T-helper 2 cell treated with Interferon-gamma antibody and Interleukin-4, amounts not matched to agents 5 μg/mL and 100 μg/mL, for 36 hours (primary cell): ENCODE results near the gene GAS6.

Experiments used
- DNase-seq: peaks from one replicate; pipeline ENCODE4 v3.0.0; 2021; ENCODE audit warnings: low spot score
- H3K27ac Mint-ChIP-seq: one replicate; pipeline ENCODE4 v1.8.0; 2021; ENCODE audit warnings: mild to moderate bottlenecking, mixed read lengths
- H3K27me3 Mint-ChIP-seq: one replicate; pipeline ENCODE4 v1.8.0; 2021; ENCODE audit warnings: low read depth, mixed read lengths
- H3K36me3 Mint-ChIP-seq: one replicate; pipeline ENCODE4 v1.8.0; 2021; ENCODE audit warnings: low read depth, mixed read lengths
- H3K4me1 Mint-ChIP-seq: one replicate; pipeline ENCODE4 v1.8.0; 2021; ENCODE audit warnings: low read depth, mixed read lengths
- H3K4me3 Mint-ChIP-seq: one replicate; pipeline ENCODE4 v1.8.0; 2022; ENCODE audit warnings: mild to moderate bottlenecking, moderate library complexity, mixed read lengths
- H3K9me3 Mint-ChIP-seq: one replicate; pipeline ENCODE4 v1.8.0; 2021; ENCODE audit warnings: mixed read lengths

GAS6 gene

GRCh38 chr13:113855012-113855921 lies 8.6 kb downstream of the GAS6 start:
- Mint-ChIP-seq H3K27ac (no peak overlapping the region), H3K9me3 (peaks cover 15% of the 10 kb centered on the region), H3K4me3 (no peak overlapping the region), H3K4me1 (peaks cover 4% of the 10 kb centered on the region), H3K27me3 (peaks cover 6% of the 10 kb centered on the region), H3K36me3 (no peaks in the 10 kb centered on the region)
- no peak for DNase-seq

DNA sequence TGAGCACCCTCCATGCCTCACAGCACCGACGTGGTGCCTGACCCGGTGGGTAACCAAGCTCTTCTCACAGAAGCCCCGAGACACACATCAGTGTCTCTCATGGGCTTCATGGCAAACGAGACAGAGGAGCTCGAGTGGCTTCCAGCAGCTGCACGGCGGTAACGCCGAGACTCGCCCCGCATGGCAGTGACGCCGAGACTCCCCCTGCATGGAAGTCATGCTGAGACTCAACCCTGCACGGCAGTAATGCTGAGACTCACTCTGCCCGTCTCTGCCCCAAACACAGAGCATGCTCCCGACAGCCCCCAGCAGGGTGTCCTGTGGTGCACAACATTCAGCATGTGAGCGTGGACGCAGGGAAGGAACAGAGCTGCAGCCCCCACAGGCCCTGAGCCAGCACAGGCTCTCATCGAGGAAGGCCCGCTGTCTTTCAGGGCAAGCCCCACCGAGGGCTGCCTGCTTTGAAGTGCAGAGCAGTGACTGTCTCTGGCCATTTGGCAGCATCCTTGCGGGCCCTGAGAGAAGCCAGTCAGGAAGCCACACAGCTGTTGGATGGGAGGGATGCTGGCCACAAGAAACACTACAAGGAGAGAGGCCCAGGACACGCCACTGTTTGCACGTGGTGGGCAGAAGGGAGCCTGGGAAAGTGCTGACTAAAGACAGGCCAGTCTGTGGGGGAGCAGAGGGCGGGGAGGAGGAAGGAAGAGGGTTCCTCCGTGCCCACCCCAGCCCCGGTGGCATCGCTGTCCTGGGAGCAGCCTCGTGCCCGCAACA lies 9.5 kb downstream of the GAS6 start:
- peaks cover 6% of the 10 kb centered on the region for H3K27me3 Mint-ChIP-seq
- H3K27ac Mint-ChIP-seq: no peak overlapping the region
- H3K4me3 Mint-ChIP-seq: no peak overlapping the region
- H3K9me3 Mint-ChIP-seq: peaks cover 13% of the 10 kb centered on the region
- peaks cover 4% of the 10 kb centered on the region for H3K4me1 Mint-ChIP-seq
- DNase-seq: no peak
- no peaks in the 10 kb centered on the region for H3K36me3 Mint-ChIP-seq

GRCh38 chr13:113853518-113854237 lies 10.2 kb downstream of the GAS6 start:
- DNase-seq: no peak

GRCh38 chr13:113852536-113853517 lies 11.0 kb downstream of the GAS6 start:
- H3K27me3 Mint-ChIP-seq: peaks cover 6% of the 10 kb centered on the region
- H3K4me3 Mint-ChIP-seq: no peak overlapping the region
- peaks cover 4% of the 10 kb centered on the region for H3K4me1 Mint-ChIP-seq
- H3K36me3 Mint-ChIP-seq: no peaks in the 10 kb centered on the region
- no peak overlapping the region for H3K27ac Mint-ChIP-seq
- no peaks in the 10 kb centered on the region for H3K9me3 Mint-ChIP-seq
- DNase-seq: no peak

More at GRCh38 chr13:113853518-113854237, 10.2 kb downstream of the GAS6 start:
- H3K27ac Mint-ChIP-seq: no peak overlapping the region
- no peaks in the 10 kb centered on the region for H3K36me3 Mint-ChIP-seq
- H3K4me1 Mint-ChIP-seq: peaks cover 4% of the 10 kb centered on the region
- H3K9me3 Mint-ChIP-seq: peaks cover 6% of the 10 kb centered on the region
- H3K4me3 Mint-ChIP-seq: no peak overlapping the region
- peaks cover 6% of the 10 kb centered on the region for H3K27me3 Mint-ChIP-seq

GRCh38 chr13:113851826-113852535 lies 11.9 kb downstream of the GAS6 start:
- peaks cover 4% of the 10 kb centered on the region for H3K4me1 Mint-ChIP-seq
- no peak overlapping the region for H3K4me3 Mint-ChIP-seq
- no peak overlapping the region for H3K27ac Mint-ChIP-seq
- no peaks in the 10 kb centered on the region for H3K9me3 Mint-ChIP-seq
- no peaks in the 10 kb centered on the region for H3K36me3 Mint-ChIP-seq
- H3K27me3 Mint-ChIP-seq: peaks cover 8% of the 10 kb centered on the region
- DNase-seq: no peak

DNA sequence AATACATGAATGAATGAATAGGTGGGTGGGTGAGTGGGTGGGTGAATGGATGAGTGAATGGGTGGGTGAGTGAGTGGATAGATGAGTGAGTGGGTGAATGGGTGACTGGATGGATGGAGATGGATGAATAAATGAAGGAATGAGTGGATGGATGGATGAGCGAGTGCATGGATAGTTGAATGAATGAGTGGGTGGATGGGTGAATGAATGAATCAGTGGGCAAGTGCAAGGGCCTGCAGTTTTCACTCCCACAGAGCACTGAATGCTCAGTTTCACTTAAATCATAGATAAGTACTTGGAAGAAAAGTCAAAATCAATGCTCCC lies 12.4 kb downstream of the GAS6 start:
- peaks cover 8% of the 10 kb centered on the region for H3K27me3 Mint-ChIP-seq
- H3K4me3 Mint-ChIP-seq: no peak overlapping the region

GRCh38 chr13:113850722-113851479 lies 13.0 kb downstream of the GAS6 start:
- Mint-ChIP-seq H3K4me3 (no peak overlapping the region), H3K27ac (no peak overlapping the region), H3K4me1 (peaks cover 12% of the 10 kb centered on the region), H3K9me3 (no peaks in the 10 kb centered on the region), H3K36me3 (no peaks in the 10 kb centered on the region), H3K27me3 (peaks cover 8% of the 10 kb centered on the region)
- DNase-seq: no peak

More for the DNA sequence above, 12.4 kb downstream of the GAS6 start:
- no peak overlapping the region for H3K27ac Mint-ChIP-seq
- H3K4me1 Mint-ChIP-seq: peaks cover 8% of the 10 kb centered on the region
- no peaks in the 10 kb centered on the region for H3K36me3 Mint-ChIP-seq
- no peak for DNase-seq
- no peaks in the 10 kb centered on the region for H3K9me3 Mint-ChIP-seq

- Mint-ChIP-seq H3K4me3 (no peak overlapping the region), H3K4me1 (peaks cover 20% of the 10 kb centered on the region), H3K36me3 (peaks cover 2% of the 10 kb centered on the region), H3K27ac (no peak overlapping the region), H3K27me3 (peaks cover 11% of the 10 kb centered on the region), H3K9me3 (no peaks in the 10 kb centered on the region)
- DNase-seq: no peak
These were observed 13.7 kb downstream of the GAS6 start for GRCh38 chr13:113849981-113850721.

- Mint-ChIP-seq H3K9me3 (no peaks in the 10 kb centered on the region), H3K4me1 (peaks cover 18% of the 10 kb centered on the region), H3K36me3 (peaks cover 2% of the 10 kb centered on the region), H3K27ac (no peak overlapping the region), H3K27me3 (peaks cover 11% of the 10 kb centered on the region), H3K4me3 (no peak overlapping the region)
- DNase-seq: no peak
These were observed 14.3 kb downstream of the GAS6 start for GRCh38 chr13:113849546-113849945.

DNA sequence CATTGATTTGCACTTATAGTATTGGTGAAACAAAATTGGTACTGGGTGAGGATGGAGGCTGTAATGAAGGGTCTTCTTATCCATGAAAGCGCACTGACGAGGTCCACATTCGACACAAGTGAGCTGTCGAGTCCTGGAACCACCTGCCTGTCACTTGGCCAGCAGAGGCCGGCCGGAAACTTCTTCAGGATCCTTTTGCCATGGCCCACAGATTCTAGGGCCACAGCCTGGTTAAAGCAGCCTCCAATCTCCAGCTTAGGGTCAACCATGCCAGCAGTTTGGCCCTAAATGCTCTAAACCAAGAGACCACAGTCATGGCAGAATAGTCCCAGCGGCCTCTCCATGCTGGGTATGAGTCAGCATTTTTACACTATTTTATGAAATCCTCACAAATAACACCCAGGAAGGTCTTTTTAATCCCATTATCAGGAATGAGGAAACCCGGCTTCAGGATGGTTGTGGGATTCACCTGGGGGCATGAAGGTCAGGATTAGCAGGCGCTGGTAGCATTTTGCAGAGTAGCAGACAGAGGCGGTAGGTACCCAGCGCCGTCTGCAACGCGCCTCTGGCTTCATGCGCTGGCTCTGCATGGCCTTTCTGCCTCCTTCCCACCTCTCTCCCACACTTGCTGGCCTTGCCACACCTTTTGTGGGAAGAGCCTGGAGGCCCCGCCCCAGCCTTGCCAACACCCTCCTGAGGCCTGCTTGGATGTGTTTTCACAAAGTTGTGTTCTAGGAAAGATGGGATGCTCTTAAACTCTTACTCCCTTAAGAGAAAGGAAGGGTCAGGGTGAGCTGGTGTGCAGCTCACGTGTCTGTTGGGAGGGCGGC lies 15.2 kb downstream of the GAS6 start:
- H3K27ac Mint-ChIP-seq: no peak overlapping the region

GRCh38 chr13:113848020-113848419 lies 15.9 kb downstream of the GAS6 start:
- no peak for DNase-seq
- Mint-ChIP-seq H3K27me3 (peaks cover 5% of the 10 kb centered on the region), H3K27ac (no peak overlapping the region), H3K9me3 (no peaks in the 10 kb centered on the region), H3K36me3 (peaks cover 5% of the 10 kb centered on the region), H3K4me1 (peaks cover 18% of the 10 kb centered on the region), H3K4me3 (no peak overlapping the region)

More for the DNA sequence above, 15.2 kb downstream of the GAS6 start:
- peaks cover 6% of the 10 kb centered on the region for H3K27me3 Mint-ChIP-seq
- peaks cover 5% of the 10 kb centered on the region for H3K36me3 Mint-ChIP-seq
- no peak overlapping the region for H3K4me3 Mint-ChIP-seq
- H3K4me1 Mint-ChIP-seq: peaks cover 18% of the 10 kb centered on the region
- no peak for DNase-seq
- no peaks in the 10 kb centered on the region for H3K9me3 Mint-ChIP-seq
